Stimulated activated CD8-positive, alpha-beta memory T cell treated with anti-CD3 and anti-CD28 coated beads, Interleukin-15, amount 100 ng/mL, for 48 hours (primary cell): Measurements from ENCODE around the gene MSGN1.

Experiments
- DNase-seq, 2 donors: peaks; one replicate each; pipeline ENCODE4 v3.0.0-alpha.2; 2020; ENCODE audit warnings: low read depth in 2 of 2

MSGN1 gene

DNA sequence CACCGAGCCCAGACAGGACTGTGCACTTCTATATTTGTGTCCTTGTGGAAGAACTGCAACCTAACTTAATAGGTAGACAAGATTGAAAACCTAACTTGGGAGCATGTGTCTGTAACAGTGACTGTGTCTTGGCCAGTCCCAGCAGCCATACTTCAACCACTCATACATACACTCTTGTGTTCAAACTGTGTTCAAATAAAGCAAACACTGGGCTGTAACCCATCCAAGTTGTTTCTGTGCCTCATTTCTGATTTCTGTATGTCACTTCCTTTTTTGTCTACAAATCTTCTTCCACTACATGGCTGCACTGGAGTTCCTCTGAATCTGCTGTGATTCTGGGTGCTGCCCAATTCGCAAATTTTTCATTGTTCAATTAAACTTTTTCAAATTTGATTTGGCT is 31.0 kb downstream of the MSGN1 start:
- no peak for DNase-seq

- no peak for DNase-seq
These were observed 33.0 kb downstream of the MSGN1 start for GRCh38 chr2:17849275-17849674.

- no peak for DNase-seq
These were observed 33.9 kb downstream of the MSGN1 start for GRCh38 chr2:17850151-17850550.

- peak; percentile 2 to 6 for DNase-seq
These were observed 35.7 kb downstream of the MSGN1 start for GRCh38 chr2:17851731-17852585.

DNA sequence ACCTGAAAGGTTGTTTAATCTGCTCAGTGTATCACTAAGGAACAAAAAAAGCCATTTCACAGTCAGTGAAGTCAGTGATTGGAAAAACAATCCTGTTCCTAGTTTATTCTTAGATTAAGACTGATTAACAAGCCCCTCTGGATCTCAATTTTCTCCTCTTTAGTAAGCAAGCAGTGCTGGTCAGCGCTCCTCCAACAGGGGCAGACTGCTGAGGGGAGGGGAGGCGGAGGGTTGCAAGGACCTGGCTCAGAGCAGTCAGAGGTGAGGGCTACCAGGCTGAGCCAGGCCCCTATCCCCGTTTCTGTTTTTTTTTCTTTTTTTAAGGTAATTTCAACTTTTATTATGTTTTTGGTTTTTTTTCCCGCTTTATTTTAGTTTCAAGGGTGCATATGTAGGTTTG is 37.5 kb downstream of the MSGN1 start:
- no peak for DNase-seq

GRCh38 chr2:17857021-17857420 is 40.8 kb downstream of the MSGN1 start:
- DNase-seq: no peak

DNA sequence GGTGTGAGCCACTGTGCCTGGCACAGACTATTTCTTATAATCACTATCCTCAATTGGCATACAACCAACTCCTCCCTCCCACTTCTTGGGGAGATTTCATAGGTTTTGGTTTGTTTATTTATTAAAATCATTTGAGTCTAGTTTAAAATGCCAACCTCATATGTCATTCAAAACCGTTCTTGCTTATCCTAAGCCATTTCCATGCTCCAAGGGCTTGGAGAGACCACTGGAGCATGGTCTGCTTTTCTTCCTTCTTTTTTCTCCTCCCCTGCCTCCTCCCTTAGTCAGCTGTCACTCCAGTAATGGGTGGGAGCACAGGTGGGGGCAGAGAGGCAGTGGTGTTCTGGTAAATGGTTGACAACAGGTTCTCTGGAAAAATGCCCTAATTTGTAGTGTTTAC is 41.8 kb downstream of the MSGN1 start:
- no peak for DNase-seq

- no peak for DNase-seq
These were observed 47.3 kb downstream of the MSGN1 start for GRCh38 chr2:17863539-17863938.

GRCh38 chr2:17864676-17865075 is 48.4 kb downstream of the MSGN1 start:
- no peak for DNase-seq

DNA sequence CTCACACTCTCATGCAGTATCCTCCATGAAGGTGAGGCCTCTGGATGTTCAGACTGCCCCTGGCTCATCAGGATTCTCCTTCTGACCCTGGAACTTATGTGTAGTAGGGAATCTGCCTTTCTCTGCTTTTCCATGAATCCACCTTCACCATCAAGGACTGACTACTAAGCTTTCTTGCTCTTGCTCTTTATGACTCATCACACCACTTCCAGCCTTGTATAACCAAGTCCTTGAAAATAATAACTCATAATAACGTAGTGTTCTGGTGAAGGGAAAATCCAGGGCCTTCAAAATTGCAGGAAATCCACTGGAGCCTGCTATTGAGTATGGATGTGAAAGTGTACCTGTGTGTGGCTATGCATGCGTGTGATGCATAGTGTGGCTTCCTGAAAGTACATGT is 50.9 kb downstream of the MSGN1 start:
- DNase-seq: no peak
